ENCODE data around the gene XPC.
"Not testable (repeated sequence)": the region's sequence is repeated elsewhere in the genome, so short reads cannot be mapped to it uniquely, and the experiment has no call there.

The XPC gene

DNA sequence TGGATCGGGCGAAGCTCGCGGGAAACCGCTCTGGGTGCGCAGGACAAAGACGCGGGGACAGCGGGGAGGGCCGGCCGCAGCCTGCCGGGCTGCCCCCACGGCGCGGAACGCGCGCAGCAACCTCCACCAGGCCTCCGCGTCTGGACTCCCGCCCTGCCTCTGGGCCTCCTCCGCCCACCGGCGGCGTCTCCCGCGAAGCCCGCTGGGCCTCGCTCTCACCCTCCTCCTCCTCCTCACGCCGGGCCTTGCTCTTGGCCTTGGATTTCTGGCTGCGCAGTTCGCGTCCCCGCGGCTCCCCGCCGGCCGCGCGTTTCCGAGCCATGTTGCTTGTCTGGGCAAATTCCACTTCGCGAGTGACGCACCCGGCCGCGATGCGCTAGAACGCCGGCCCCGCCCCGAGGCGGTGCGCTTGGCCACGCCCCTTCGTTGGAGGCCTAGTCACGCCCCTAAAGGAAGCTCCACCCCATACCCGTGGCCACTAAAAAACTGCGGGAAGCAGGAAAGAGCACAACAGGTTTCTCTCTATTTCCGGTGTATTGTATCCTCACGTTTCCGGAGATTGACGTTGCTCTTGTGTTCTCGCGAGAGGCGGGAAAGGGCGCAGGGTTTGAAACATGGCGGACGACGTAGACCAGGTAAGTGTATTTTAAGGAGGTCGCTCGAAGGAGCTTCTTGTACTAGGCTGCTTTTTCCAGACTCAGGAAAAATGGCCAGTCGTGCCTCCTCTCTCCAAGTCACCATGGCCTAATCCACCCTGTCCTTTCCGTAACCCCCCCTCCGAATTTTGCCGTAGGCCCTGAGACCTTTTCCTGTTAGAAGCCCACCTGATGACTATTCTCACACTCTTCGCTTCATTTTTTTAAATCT is at the start of gene XPC, which contains the start of gene LSM3:
Gene XPC (minus strand): TSS at position 355 of the 867 bp plus-strand sequence. CDS start 33 bp downstream, at position 322.
Gene LSM3 (plus strand): TSS at position 571 of the 867 bp plus-strand sequence. CDS start 44 bp downstream, at position 615.
- intact Hi-C loops (cut with DNase I), result loop anchor here (2.0 kb wide), 1 partner anchor 52 kb away; no protein-coding TSS in a partner anchor
- peak; percentile 95 to 99 (median 98) for DNase-seq

DNA sequence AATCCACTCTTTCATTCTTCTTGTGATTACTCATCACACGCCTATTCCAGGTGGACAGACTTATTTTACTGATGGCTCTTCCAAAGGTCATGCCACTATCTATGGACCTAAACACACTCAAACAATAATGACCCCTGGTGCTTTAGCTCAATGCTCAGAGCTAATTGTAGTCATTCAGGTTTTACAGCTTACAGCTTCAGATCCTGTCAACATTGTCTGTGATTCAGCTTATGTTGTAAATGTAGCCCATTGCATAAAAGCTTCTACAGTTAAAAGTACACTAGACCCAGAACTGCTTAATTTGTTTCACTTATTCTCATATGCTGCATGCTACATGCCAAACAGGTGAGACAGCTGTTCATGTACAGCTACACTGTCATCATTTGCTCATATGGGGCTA is 49.5 kb upstream of the XPC start:
- intact Hi-C loops (cut with DNase I), result no loop called here
- DNase-seq, result no peak

GRCh38 chr3:14226351-14226750 is 48.0 kb upstream of the XPC start:
- DNase-seq, result peak in 1 of 42 donors; percentile 27
- intact Hi-C loops (cut with DNase I), result not testable (repeated sequence)

DNA sequence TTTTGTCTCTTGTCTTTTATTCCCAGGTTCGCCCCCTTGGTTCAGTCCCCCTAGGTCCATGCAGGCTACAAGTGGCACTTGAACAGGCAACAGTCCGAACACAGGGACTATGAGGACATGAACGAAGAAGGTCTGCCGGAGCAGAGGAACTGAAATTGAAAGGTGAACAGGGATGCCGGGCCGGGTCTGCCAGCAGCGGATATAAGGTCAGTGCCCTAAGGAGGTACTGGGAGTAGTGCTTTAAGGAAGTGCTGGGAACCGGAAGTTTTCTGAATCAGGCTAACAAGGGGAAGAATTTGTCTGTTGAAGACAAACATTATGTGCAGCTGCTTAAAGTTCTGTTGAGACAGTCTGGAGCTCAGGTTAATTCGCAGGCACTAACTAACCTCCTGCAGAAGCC is 47.0 kb upstream of the XPC start:
- intact Hi-C loops (cut with DNase I), result no loop called here
- DNase-seq, result peak in 1 of 42 donors; percentile 37

GRCh38 chr3:14224895-14225294 is 46.5 kb upstream of the XPC start:
- no peak for DNase-seq
- intact Hi-C loops (cut with DNase I), result no loop called here

DNA sequence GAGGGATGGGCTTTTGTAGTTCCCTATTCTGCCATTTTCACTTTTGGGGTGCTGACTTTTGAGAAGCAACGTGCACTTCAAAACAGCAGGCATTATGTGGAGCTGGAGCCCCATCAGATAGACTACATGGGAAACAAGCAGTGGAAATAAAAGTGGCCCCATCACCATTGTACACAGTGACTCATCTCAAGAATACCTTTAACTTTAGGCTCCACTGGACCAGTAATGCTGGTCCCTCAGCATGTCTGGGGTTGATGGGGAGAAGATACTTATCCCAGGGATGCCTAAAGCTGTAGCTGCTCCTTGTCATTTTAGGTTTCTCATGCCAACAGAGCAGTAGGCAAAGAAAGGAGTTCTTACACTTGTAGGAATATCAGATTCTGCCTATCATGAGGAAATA is 45.2 kb upstream of the XPC start:
- DNase-seq, result no peak
- intact Hi-C loops (cut with DNase I), result no loop called here

DNA sequence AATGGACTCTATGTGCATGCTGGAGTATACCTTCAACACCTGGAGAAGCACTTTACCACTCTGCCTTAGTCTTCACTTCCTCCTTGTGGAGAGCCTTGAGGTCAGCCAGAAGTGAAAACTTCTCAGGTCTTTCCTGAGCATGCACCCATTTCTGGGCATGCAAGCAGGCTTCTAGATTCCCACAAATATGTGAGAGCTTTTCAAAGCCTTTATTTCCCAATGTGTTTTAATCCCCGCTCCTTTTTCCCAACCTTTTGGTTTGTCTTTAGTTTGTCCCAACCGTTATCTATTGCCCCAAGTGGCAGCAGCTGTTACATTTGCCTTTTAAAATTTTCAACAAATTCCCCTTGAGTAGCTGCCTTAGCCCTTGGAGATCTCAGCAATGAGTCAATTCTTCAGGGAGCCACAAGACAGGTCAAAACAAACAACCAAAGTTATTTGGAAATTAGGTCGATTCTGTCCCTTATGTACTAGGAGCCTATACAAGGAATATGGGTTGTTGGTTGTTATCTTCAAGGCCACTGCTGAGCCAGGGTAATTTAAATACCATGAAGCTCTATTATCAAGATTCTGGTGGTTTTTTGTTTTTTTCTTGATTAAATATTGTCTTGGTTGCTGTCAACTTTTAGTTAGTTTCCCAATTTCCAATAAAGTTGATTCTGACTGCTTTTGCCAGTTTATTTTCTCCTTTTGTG is 44.6 kb upstream of the XPC start:
- intact Hi-C loops (cut with DNase I), result no loop called here
- DNase-seq, result no peak

GRCh38 chr3:14222457-14222856 is 44.1 kb upstream of the XPC start:
- intact Hi-C loops (cut with DNase I), result no loop called here
- no peak for DNase-seq

DNA sequence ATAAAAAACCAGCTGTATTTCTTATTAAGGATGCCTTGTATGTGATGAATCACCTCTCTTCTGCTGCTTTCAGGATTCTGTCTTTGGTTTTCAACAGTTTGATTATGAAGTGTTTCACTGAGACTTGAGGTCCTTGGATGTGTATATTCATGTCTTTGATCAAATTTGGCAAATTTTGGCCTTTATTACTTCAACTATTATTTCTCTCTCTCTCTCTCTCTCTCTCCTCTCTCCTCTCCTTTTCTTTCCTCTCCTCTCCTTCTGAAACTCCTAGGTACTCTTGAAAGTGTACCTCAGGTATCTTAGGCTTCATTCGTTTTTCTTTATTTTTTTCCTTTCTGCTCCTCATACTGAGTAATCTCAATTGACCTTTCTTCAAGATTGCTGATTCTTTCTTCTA is 43.5 kb upstream of the XPC start:
- no peak for DNase-seq
- intact Hi-C loops (cut with DNase I), result no loop called here

DNA sequence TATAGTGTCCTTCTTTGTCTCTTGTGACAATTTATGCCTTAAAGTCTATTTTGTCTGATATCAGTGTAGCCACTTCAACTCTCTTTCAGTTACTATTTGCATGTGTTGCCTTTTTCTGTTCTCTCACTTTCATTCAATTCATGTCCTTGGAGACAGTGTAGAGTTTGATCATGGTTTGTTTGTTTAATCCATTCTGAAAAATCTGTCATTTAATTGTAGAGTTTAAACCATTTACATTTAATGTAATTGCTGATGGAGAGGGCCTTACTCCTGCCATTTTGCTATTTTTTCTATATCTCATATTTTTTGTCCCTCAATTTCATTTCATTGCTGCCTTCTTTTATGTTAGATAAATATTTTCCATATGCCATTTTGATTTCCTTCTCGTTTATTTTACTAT is 42.5 kb upstream of the XPC start:
- intact Hi-C loops (cut with DNase I), result no loop called here
- no peak for DNase-seq

- no peak for DNase-seq
- intact Hi-C loops (cut with DNase I), result no loop called here
Measured at GRCh38 chr3:14218355-14218754, 40.0 kb upstream of the XPC start.

- intact Hi-C loops (cut with DNase I), result no loop called here
- peak; percentile 56 to 92 (median 78) for DNase-seq
Measured at GRCh38 chr3:14216257-14217048, 38.1 kb upstream of the XPC start.

- no peak for DNase-seq
- intact Hi-C loops (cut with DNase I), result no loop called here
Measured at GRCh38 chr3:14214764-14215163, 36.4 kb upstream of the XPC start.

DNA sequence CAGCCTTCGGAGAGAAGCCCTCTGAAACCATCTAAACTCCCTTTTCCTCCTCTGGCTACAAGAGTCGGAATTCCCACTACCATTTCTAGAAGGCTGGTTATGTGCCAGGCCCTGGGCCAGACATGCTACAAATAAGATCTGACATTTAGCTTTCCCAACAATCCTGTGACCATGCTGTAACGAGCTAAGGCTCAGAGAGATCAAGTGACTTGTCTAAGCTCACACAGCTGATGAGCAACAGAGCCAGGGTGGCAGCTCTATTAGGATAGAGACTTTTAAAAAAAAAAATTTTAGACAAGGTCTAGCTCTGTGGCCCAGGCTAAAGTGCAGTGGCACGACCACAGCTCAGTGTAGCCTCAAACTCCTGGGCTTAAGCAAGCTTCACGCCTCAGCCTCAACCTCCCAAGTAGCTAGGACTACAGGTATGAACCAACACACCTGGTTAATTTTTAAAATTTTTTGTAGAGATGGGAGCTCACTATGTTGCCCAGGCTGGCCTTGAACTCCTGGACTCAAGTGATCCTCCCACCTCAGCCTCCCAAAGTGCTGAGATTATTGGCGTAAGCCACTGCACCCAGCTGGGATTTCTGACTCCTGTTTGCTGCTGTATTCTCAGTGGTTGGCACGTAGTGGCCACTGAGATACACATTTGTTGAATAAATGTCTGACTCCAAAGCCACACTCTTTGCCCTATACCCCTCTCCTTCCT is 34.8 kb upstream of the XPC start:
- intact Hi-C loops (cut with DNase I), result no loop called here
- DNase-seq, result no peak

GRCh38 chr3:14212032-14212431 is 33.6 kb upstream of the XPC start:
- no peak for DNase-seq
- intact Hi-C loops (cut with DNase I), result no loop called here

- intact Hi-C loops (cut with DNase I), result no loop called here
Measured at GRCh38 chr3:14211621-14212020, 33.2 kb upstream of the XPC start.

GRCh38 chr3:14210843-14211594 is 32.6 kb upstream of the XPC start:
- peak in 7 of 42 donors; percentile 12 to 52 (median 32) for DNase-seq
- intact Hi-C loops (cut with DNase I), result no loop called here

More at GRCh38 chr3:14211621-14212020, 33.2 kb upstream of the XPC start:
- peak in 3 of 42 donors; percentile 12 to 47 (median 33) for DNase-seq

DNA sequence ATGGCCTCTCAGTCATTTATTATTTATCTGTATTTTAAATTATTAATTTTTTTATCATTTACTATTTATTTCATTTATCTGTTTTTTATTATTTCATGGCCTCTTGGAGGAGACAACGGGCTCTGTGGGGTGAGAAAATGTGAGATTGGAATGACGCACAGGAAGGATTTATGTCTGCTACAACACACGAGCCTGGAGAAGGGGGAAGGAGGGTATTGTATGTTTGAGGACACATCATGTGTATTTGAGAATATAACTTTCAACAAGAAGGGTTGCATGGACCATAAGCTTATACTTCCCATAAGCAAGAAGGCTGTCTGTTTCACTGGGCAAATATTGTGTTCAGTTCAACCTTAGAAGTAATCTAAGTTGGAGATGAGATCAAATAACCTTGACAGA is 31.9 kb upstream of the XPC start:
- intact Hi-C loops (cut with DNase I), result no loop called here

More for the DNA sequence above, 31.9 kb upstream of the XPC start:
- DNase-seq, result no peak

Data from head of caudate nucleus (tissue), 42 donors.